H9 (cell line): ENCODE data around the gene SASH3. TPM values are rescaled to one million over a fixed set of nuclear protein-coding genes. Genes with fewer than 3 reads are reported as not detected.

Experiments
- DNase-seq: peaks from one replicate; pipeline ENCODE4 v3.0.0-alpha.2; 2017
- H2AFZ ChIP-seq: one replicate; pipeline ENCODE4 v1.6.1; 2013; ENCODE audit warnings: mild to moderate bottlenecking, low read length, control low read depth, moderate library complexity
- H2AK5ac ChIP-seq: 2 replicates; pipeline ENCODE4 v1.6.1; 2013; ENCODE audit warnings: low read length, control low read depth, mixed read lengths; ENCODE audit not compliant: insufficient read length
- H2BK120ac ChIP-seq: one replicate; pipeline ENCODE4 v1.6.1; 2013; ENCODE audit warnings: low read depth, mild to moderate bottlenecking, low read length, control low read depth, inconsistent platforms; ENCODE audit not compliant: poor library complexity, severe bottlenecking
- H2BK12ac ChIP-seq: 2 replicates; pipeline ENCODE4 v1.6.1; 2013; ENCODE audit warnings: low read length, control low read depth, mixed read lengths, low read depth; ENCODE audit not compliant: insufficient read length
- H2BK15ac ChIP-seq: 2 replicates; pipeline ENCODE4 v1.6.1; 2013; ENCODE audit warnings: low read depth, low read length, control low read depth
- H2BK20ac ChIP-seq: one replicate; pipeline ENCODE4 v1.6.1; 2013; ENCODE audit warnings: low read depth, mild to moderate bottlenecking, low read length, control low read depth, inconsistent platforms; ENCODE audit not compliant: poor library complexity, severe bottlenecking
- H2BK5ac ChIP-seq: 2 replicates; pipeline ENCODE4 v1.6.1; 2013; ENCODE audit warnings: low read length, control low read depth, mixed read lengths; ENCODE audit not compliant: insufficient read length
- H3K14ac ChIP-seq: 2 replicates; pipeline ENCODE4 v1.6.1; 2013; ENCODE audit warnings: low read length, control low read depth; ENCODE audit not compliant: insufficient read depth
- H3K18ac ChIP-seq: 2 replicates; pipeline ENCODE4 v1.6.1; 2013; ENCODE audit warnings: low read depth, mild to moderate bottlenecking, mixed read lengths, low read length, control low read depth; ENCODE audit not compliant: insufficient read length
- H3K23ac ChIP-seq: 2 replicates; pipeline ENCODE4 v1.6.1; 2013; ENCODE audit warnings: low read length, control low read depth, mixed read lengths, low read depth; ENCODE audit not compliant: insufficient read length
- H3K23me2 ChIP-seq: 2 replicates; pipeline ENCODE4 v1.6.1; 2013; ENCODE audit warnings: low read depth, mild to moderate bottlenecking, mixed read lengths, low read length, control low read depth; ENCODE audit not compliant: insufficient read length, poor library complexity, severe bottlenecking
- H3K27ac ChIP-seq: 2 replicates; pipeline ENCODE4 v1.5.1; 2013; ENCODE audit warnings: low read length, control low read depth, mixed read lengths, low read depth; ENCODE audit not compliant: insufficient read length
- H3K27me3 ChIP-seq: 2 replicates; pipeline ENCODE4 v1.6.1; 2013; ENCODE audit warnings: low read length, control low read depth, inconsistent platforms; ENCODE audit not compliant: insufficient read depth
- H3K4ac ChIP-seq: 2 replicates; pipeline ENCODE4 v1.6.1; 2013; ENCODE audit warnings: low read depth, mild to moderate bottlenecking, control low read depth, inconsistent platforms, low read length, moderate library complexity
- H3K4me1 ChIP-seq: 2 replicates; pipeline ENCODE4 v1.6.1; 2013; ENCODE audit warnings: low read length, control low read depth, inconsistent platforms; ENCODE audit not compliant: insufficient read depth
- H3K4me2 ChIP-seq: 2 replicates; pipeline ENCODE4 v1.6.1; 2013; ENCODE audit warnings: low read length, control low read depth, mixed read lengths; ENCODE audit not compliant: insufficient read length, insufficient read depth
- H3K56ac ChIP-seq: 2 replicates; pipeline ENCODE4 v1.6.1; 2013; ENCODE audit warnings: low read depth, mild to moderate bottlenecking, mixed read lengths, low read length, control low read depth; ENCODE audit not compliant: insufficient read length
- H3K79me1 ChIP-seq: 2 replicates; pipeline ENCODE4 v1.6.1; 2013; ENCODE audit warnings: low read depth, mild to moderate bottlenecking, moderate library complexity, low read length, control low read depth, inconsistent platforms; ENCODE audit not compliant: insufficient read depth, poor library complexity, severe bottlenecking
- H3K79me2 ChIP-seq: 2 replicates; pipeline ENCODE4 v1.6.1; 2013; ENCODE audit warnings: low read length, control low read depth, inconsistent platforms; ENCODE audit not compliant: insufficient read depth
- H3K9ac ChIP-seq: 2 replicates; pipeline ENCODE4 v1.6.1; 2013; ENCODE audit warnings: low read length, control low read depth, mixed read lengths; ENCODE audit not compliant: insufficient read length; ENCODE audit errors: extremely low read depth
- H3K9me3 ChIP-seq: one replicate; pipeline ENCODE4 v1.6.1; 2013; ENCODE audit warnings: low read depth, low read length, inconsistent platforms; ENCODE audit not compliant: control insufficient read depth
- H3T11ph ChIP-seq: one replicate; pipeline ENCODE4 v1.6.1; 2013; ENCODE audit warnings: mild to moderate bottlenecking, low read length, control low read depth, inconsistent platforms
- H4K20me1 ChIP-seq: one replicate; pipeline ENCODE4 v1.6.1; 2013; ENCODE audit not compliant: control insufficient read depth, insufficient read length, insufficient read depth
- H4K5ac ChIP-seq: 2 replicates; pipeline ENCODE4 v1.6.1; 2013; ENCODE audit warnings: low read depth, mild to moderate bottlenecking, mixed read lengths, low read length, control low read depth; ENCODE audit not compliant: insufficient read length
- H4K8ac ChIP-seq: replicated peaks from 2 replicates; pipeline ENCODE4 v1.6.1; 2013; ENCODE audit warnings: low read length, control low read depth, mixed read lengths, low read depth; ENCODE audit not compliant: insufficient read length
- H4K91ac ChIP-seq: 2 replicates; pipeline ENCODE4 v1.6.1; 2013; ENCODE audit warnings: low read depth, mild to moderate bottlenecking, moderate library complexity, mixed read lengths, low read length, control low read depth; ENCODE audit not compliant: insufficient read length
- H3K27ac Mint-ChIP-seq, 3 experiments: 2 replicates in 2 of 3; 3 replicates in 1 of 3; pipeline ENCODE4 v1.8.0; 2020 to 2021; ENCODE audit warnings: mixed read lengths in 3 of 3, mild to moderate bottlenecking in 1 of 3, moderate library complexity in 1 of 3
- H3K27me3 Mint-ChIP-seq: 2 replicates; pipeline ENCODE4 v1.8.0; 2021; ENCODE audit warnings: low read depth, mild to moderate bottlenecking, moderate library complexity, mixed read lengths
- H3K36me3 Mint-ChIP-seq, 3 experiments: 2 replicates in 2 of 3; 3 replicates in 1 of 3; pipeline ENCODE4 v1.8.0; 2020 to 2021; ENCODE audit warnings: low read depth in 3 of 3, mixed read lengths in 3 of 3; ENCODE audit not compliant: insufficient read depth in 1 of 3
- H3K4me1 Mint-ChIP-seq, 2 experiments: 2 replicates each; pipeline ENCODE4 v1.8.0; 2020; ENCODE audit warnings: mixed read lengths in 2 of 2
- H3K4me3 Mint-ChIP-seq, 2 experiments: 2 replicates in 1 of 2; 3 replicates in 1 of 2; pipeline ENCODE4 v1.8.0; 2020 to 2021; ENCODE audit warnings: mild to moderate bottlenecking in 2 of 2, mixed read lengths in 2 of 2, moderate library complexity in 1 of 2
- H3K9me3 Mint-ChIP-seq, 2 experiments: 2 replicates in 1 of 2; 3 replicates in 1 of 2; pipeline ENCODE4 v1.8.0; 2020; ENCODE audit warnings: mild to moderate bottlenecking in 2 of 2, mixed read lengths in 2 of 2, moderate library complexity in 1 of 2
- WGBS: extraction: QIAGEN DNeasy Blood & Tissue Kit; methylation state at CpG from one replicate; pipeline ENCODE4 v1.1.7; 2013; ENCODE audit warnings: missing lambda C conversion rate, low lambda C conversion rate, mixed read lengths; ENCODE audit not compliant: insufficient read length; ENCODE audit errors: extremely low coverage; 5-methylcytosine and 5-hydroxymethylcytosine counted together
- total RNA-seq: library from RNA; stranded (reverse); gene quantifications from 2 replicates; pipeline ENCODE4 v1.2.1, GENCODE V29; 2021
- TF ChIP-seq, protein P1 (sequence below): fragments of 200-600 bp; sonication (generic); conservative IDR thresholded peaks from 3 replicates; pipeline ENCODE4 v1.8.0; 2021; ENCODE audit warnings: antibody characterized with exemption, mild to moderate bottlenecking

Gene SASH3
- total RNA-seq, 1 experiment from 2014 or later: not detected

DNA sequence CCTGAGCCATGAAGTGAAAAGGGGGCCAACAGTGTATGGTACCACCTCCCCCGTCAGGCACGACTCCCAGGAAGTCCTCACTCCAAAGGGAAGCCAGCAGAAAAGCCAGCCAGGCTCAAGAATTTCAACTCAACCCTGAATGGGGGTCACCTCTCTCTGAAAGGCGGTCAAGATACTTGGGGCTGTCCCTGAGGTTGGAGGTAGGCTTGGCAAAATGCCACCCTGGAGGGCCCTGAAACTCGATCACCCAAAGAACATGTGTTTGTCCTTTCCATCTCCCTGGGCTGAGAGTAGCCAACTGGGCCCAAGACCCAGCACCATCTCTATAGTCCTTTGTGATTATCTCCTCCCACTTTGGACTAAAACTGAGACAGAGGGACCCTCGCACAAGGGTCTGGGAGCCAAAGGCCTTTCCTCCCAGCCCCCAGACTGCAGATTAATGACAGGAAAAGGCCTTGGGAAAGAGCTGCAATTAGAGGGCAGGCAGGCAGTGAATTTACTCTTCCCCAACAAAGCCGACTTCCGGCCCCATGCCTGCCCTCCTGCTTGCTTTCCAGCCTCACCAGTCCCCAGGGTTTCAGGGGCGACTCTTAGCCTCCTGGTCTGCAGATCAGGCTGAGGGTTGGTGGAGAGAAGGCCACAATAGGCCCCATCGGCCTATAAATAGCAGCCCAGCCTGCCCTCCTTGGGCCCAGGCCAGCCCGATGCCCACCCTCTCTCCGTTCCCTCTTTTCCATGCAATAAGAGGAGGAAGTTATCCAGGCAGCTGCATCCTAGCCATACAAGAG lies 5.6 kb downstream of the SASH3 start:
- no peak overlapping the region for H2AK5ac ChIP-seq
- H3T11ph ChIP-seq: no peak overlapping the region
- WGBS: no CpG with 5 or more reads among the region's 11 CpGs
- no peak overlapping the region for H4K5ac ChIP-seq
- H2BK20ac ChIP-seq: no peak overlapping the region
- H3K4me2 ChIP-seq: no peak overlapping the region
- H2BK15ac ChIP-seq: no peak overlapping the region
- no peak overlapping the region for H4K91ac ChIP-seq
- H3K27me3 ChIP-seq: no peaks in the 10 kb centered on the region
- H3K4me1 Mint-ChIP-seq: no peaks in the 10 kb centered on the region; a peak in 1 of 4 replicates
- no peak overlapping the region for H2BK120ac ChIP-seq
- peaks cover 0 to 6% (median 0%) of the 10 kb centered on the region in 3 experiments; a peak in 1 of 7 replicates for H3K36me3 Mint-ChIP-seq
- no peak overlapping the region for H3K27ac ChIP-seq
- H3K56ac ChIP-seq: no peak overlapping the region
- H2BK5ac ChIP-seq: no peak overlapping the region
- no peak overlapping the region for H3K14ac ChIP-seq
- no peaks in the 10 kb centered on the region for H3K79me2 ChIP-seq
- no peaks in the 10 kb centered on the region for H3K79me1 ChIP-seq
- TF ChIP-seq, protein P1, sequence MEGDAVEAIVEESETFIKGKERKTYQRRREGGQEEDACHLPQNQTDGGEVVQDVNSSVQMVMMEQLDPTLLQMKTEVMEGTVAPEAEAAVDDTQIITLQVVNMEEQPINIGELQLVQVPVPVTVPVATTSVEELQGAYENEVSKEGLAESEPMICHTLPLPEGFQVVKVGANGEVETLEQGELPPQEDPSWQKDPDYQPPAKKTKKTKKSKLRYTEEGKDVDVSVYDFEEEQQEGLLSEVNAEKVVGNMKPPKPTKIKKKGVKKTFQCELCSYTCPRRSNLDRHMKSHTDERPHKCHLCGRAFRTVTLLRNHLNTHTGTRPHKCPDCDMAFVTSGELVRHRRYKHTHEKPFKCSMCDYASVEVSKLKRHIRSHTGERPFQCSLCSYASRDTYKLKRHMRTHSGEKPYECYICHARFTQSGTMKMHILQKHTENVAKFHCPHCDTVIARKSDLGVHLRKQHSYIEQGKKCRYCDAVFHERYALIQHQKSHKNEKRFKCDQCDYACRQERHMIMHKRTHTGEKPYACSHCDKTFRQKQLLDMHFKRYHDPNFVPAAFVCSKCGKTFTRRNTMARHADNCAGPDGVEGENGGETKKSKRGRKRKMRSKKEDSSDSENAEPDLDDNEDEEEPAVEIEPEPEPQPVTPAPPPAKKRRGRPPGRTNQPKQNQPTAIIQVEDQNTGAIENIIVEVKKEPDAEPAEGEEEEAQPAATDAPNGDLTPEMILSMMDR: no peak
- no peak overlapping the region for H3K23ac ChIP-seq
- H2AFZ ChIP-seq: no peak overlapping the region
- H3K9ac ChIP-seq: no peak overlapping the region
- no peak overlapping the region for H3K4ac ChIP-seq
- H2BK12ac ChIP-seq: no peak overlapping the region
- no peak overlapping the region for H4K8ac ChIP-seq
- peaks cover 9% of the 10 kb centered on the region for H3K27me3 Mint-ChIP-seq
- H3K4me1 ChIP-seq: no peaks in the 10 kb centered on the region; the same call in 1 of the 2 replicates
- no peak for DNase-seq
- H3K9me3 ChIP-seq: no peaks in the 10 kb centered on the region
- peaks cover 0 to 54% of the 10 kb centered on the region in 2 experiments; a peak in 2 of 5 replicates for H3K9me3 Mint-ChIP-seq
- H3K23me2 ChIP-seq: no peaks in the 10 kb centered on the region
- H4K20me1 ChIP-seq: no peaks in the 10 kb centered on the region
- H3K27ac Mint-ChIP-seq: no peak overlapping the region
- no peak overlapping the region for H3K18ac ChIP-seq
- no peak overlapping the region for H3K4me3 Mint-ChIP-seq
